HCT116 (cell line): ENCODE results near the gene FGD4. TPM values are rescaled to one million over a fixed set of nuclear protein-coding genes. Genes with fewer than 3 reads are reported as not detected.

Experiments
- ATAC-seq: fragments of 200-7000 bp; cut with Tn5 transposase; 2 replicates; pipeline ENCODE4 v1.9.1; 2020; ENCODE audit warnings: mild to moderate bottlenecking, moderate library complexity
- BruUV-seq: library from RNA; stranded (reverse); fragments of 400-500 nt; replicated peaks from 2 replicates; lab custom pipeline; 2021; lab: Mats Ljungman, UMichigan
- CTCF ChIA-PET: fragments of 300-600 bp; sonication (Branson Sonifier 250); formaldehyde crosslinking; loops from one replicate; lab custom pipeline; 2021; ENCODE audit warnings: antibody characterized with exemption; lab: Charles Lee
- POLR2A ChIA-PET: fragments of 300-600, 350-600 bp; sonication (Branson Sonifier 250); formaldehyde crosslinking; loops from one replicate; lab custom pipeline; 2021; ENCODE audit warnings: antibody characterized with exemption; lab: Charles Lee
- RAD21 ChIA-PET, 2 experiments: fragments of 300-600 bp; sonication (Branson Sonifier 250); formaldehyde crosslinking; loops; one replicate each; lab custom pipeline; 2023; ENCODE audit warnings: low total read pairs in 2 of 2; ENCODE audit not compliant: uncharacterized antibody in 2 of 2, unreplicated experiment in 2 of 2, low non-redundant PET in 1 of 2; lab: Charles Lee
- DNase-seq: peaks from one replicate; pipeline ENCODE4 v3.0.0-alpha.2; 2010; ENCODE audit warnings: low read depth, low spot score
- H2AFZ ChIP-seq: fragments of 200-600 bp; shearing (Covaris generic), sonication (generic); 2 replicates; pipeline ENCODE4 v1.6.1; 2017; ENCODE audit warnings: low read depth, mixed run types, mixed read lengths, antibody characterized with exemption, low read length; ENCODE audit not compliant: poor library complexity, severe bottlenecking
- H3K27ac ChIP-seq: 2 replicates; pipeline ENCODE4 v1.5.1; 2012; ENCODE audit warnings: low read depth, low read length
- H3K27me3 ChIP-seq: fragments of 200-600 bp; sonication (generic); 2 replicates; pipeline ENCODE4 v1.6.1; 2016; ENCODE audit warnings: mixed run types, low read length, mixed read lengths; ENCODE audit not compliant: insufficient read depth
- H3K36me3 ChIP-seq, 2 experiments: fragments of 200-500 bp in 1 of 2; fragments of 200-600 bp in 1 of 2; sonication (Bioruptor generic) in 1 of 2; sonication (generic) in 1 of 2; 2 replicates each; pipeline versions ENCODE4 v1.5.1 to v1.6.1; 2014 to 2016; ENCODE audit warnings: low read length in 2 of 2, inconsistent platforms in 1 of 2, mixed read lengths in 1 of 2, mixed run types in 1 of 2; ENCODE audit not compliant: insufficient read depth in 2 of 2, control insufficient read depth in 1 of 2
- H3K4me1 ChIP-seq, 2 experiments: fragments of 200-600 bp in 1 of 2; sonication (generic) in 1 of 2; 2 replicates each; pipeline versions ENCODE4 v1.5.1 to v1.6.1; 2012 to 2017; ENCODE audit warnings: low read length in 2 of 2, inconsistent platforms in 1 of 2, mild to moderate bottlenecking in 1 of 2, mixed read lengths in 1 of 2, mixed run types in 1 of 2, moderate library complexity in 1 of 2; ENCODE audit not compliant: insufficient read depth in 2 of 2, control insufficient read depth in 1 of 2
- H3K4me2 ChIP-seq: fragments of 200-600 bp; sonication (generic); 2 replicates; pipeline ENCODE4 v1.6.1; 2017; ENCODE audit warnings: mixed run types, low read length, mixed read lengths
- H3K4me3 ChIP-seq, 2 experiments: fragments of 200-600 bp in 1 of 2; sonication (generic) in 1 of 2; replicated peaks in 1 of 2; 2 replicates each; pipeline ENCODE4 v1.5.1; 2011 to 2016; ENCODE audit warnings: low read length in 2 of 2, control low read depth in 1 of 2, low read depth in 1 of 2, mild to moderate bottlenecking in 1 of 2, mixed read lengths in 1 of 2, mixed run types in 1 of 2
- H3K79me2 ChIP-seq: fragments of 200-600 bp; sonication (generic); 2 replicates; pipeline ENCODE4 v1.6.1; 2017; ENCODE audit warnings: mild to moderate bottlenecking, mixed run types, low read length, moderate library complexity, mixed read lengths; ENCODE audit not compliant: insufficient read depth
- H3K9ac ChIP-seq: fragments of 200-600 bp; sonication (generic); 2 replicates; pipeline ENCODE4 v1.6.1; 2016; ENCODE audit warnings: low read length, mixed read lengths
- H3K9me2 ChIP-seq: fragments of 200-600 bp; sonication (generic), shearing (Covaris generic); 2 replicates; pipeline ENCODE4 v1.6.1; 2017; ENCODE audit warnings: mixed run types, mild to moderate bottlenecking, moderate library complexity; ENCODE audit not compliant: insufficient read depth
- H3K9me3 ChIP-seq, 2 experiments: fragments of 200-500 bp in 1 of 2; fragments of 200-600 bp in 1 of 2; sonication (Bioruptor generic) in 1 of 2; sonication (generic) in 1 of 2; 2 replicates each; pipeline ENCODE4 v1.6.1; 2014 to 2017; ENCODE audit warnings: low read length in 2 of 2, mixed read lengths in 2 of 2, inconsistent platforms in 1 of 2, low read depth in 1 of 2, mild to moderate bottlenecking in 1 of 2, mixed run types in 1 of 2, moderate library complexity in 1 of 2; ENCODE audit not compliant: control insufficient read depth in 1 of 2, insufficient read depth in 1 of 2
- H4K20me1 ChIP-seq: fragments of 200-600 bp; sonication (generic), shearing (Covaris generic); 2 replicates; pipeline ENCODE4 v1.6.1; 2017; ENCODE audit warnings: mixed run types, mild to moderate bottlenecking, moderate library complexity; ENCODE audit not compliant: insufficient read depth
- CBX3 ChIP-seq: IDR thresholded peaks from 2 replicates; pipeline ENCODE4 v1.6.1; 2012; ENCODE audit warnings: low read depth
- EGR1 ChIP-seq: IDR thresholded peaks from 2 replicates; pipeline ENCODE4 v1.6.1; 2012; ENCODE audit warnings: low read depth
- ELF1 ChIP-seq: IDR thresholded peaks from 2 replicates; pipeline ENCODE4 v1.6.1; 2012; ENCODE audit warnings: low read depth, borderline replicate concordance
- EZH2 ChIP-seq: fragments of 200-600 bp; sonication (generic); IDR thresholded peaks from 2 replicates; pipeline ENCODE4 v1.6.1; 2017; ENCODE audit warnings: antibody characterized with exemption, mixed run types
- EZH2phosphoT487 ChIP-seq: fragments of 200-600 bp; IDR thresholded peaks from 2 replicates; pipeline ENCODE4 v1.6.1; 2018; ENCODE audit warnings: antibody characterized with exemption, borderline replicate concordance
- FOSL1 ChIP-seq: IDR thresholded peaks from 2 replicates; pipeline ENCODE4 v1.6.1; 2012; ENCODE audit warnings: low read depth
- JUND ChIP-seq: IDR thresholded peaks from 2 replicates; pipeline ENCODE4 v1.6.1; 2012
- POLR2A ChIP-seq: IDR thresholded peaks from 2 replicates; pipeline ENCODE4 v1.7.0; 2011; ENCODE audit warnings: borderline replicate concordance; ENCODE audit not compliant: insufficient read depth, insufficient read length; ENCODE audit errors: extremely low read depth
- POLR2AphosphoS5 ChIP-seq: IDR thresholded peaks from 2 replicates; pipeline ENCODE4 v1.6.1; 2011; ENCODE audit warnings: mild to moderate bottlenecking, low read depth, low read length, moderate library complexity
- RAD21 ChIP-seq: IDR thresholded peaks from 2 replicates; pipeline ENCODE4 v1.6.1; 2012; ENCODE audit warnings: low read depth, mild to moderate bottlenecking
- SIN3A ChIP-seq: IDR thresholded peaks from 2 replicates; pipeline ENCODE4 v1.6.1; 2012; ENCODE audit warnings: low read depth
- SP1 ChIP-seq: IDR thresholded peaks from 2 replicates; pipeline ENCODE4 v1.6.1; 2012; ENCODE audit warnings: low read depth
- SRF ChIP-seq: IDR thresholded peaks from 2 replicates; pipeline ENCODE4 v1.6.1; 2012; ENCODE audit warnings: low read depth
- TCF7L2 ChIP-seq: IDR thresholded peaks from 2 replicates; pipeline ENCODE4 v1.7.0; 2011; ENCODE audit warnings: borderline replicate concordance, inconsistent platforms; ENCODE audit not compliant: insufficient read depth, insufficient read length; ENCODE audit errors: extremely low read depth
- YY1 ChIP-seq: IDR thresholded peaks from 2 replicates; pipeline ENCODE4 v1.6.1; 2011; ENCODE audit warnings: low read length, low read depth, moderate library complexity, mild to moderate bottlenecking; ENCODE audit not compliant: insufficient replicate concordance; ENCODE audit errors: extremely low read depth
- ZFX ChIP-seq: fragments of 450-650 bp; IDR thresholded peaks from 2 replicates; pipeline ENCODE4 v1.6.1; 2017
- ZNF274 ChIP-seq: fragments of 200-500 bp; sonication (Bioruptor generic); IDR thresholded peaks from 2 replicates; pipeline ENCODE4 v1.6.1; 2014; ENCODE audit warnings: mild to moderate bottlenecking, low read depth, low read length, inconsistent platforms
- intact Hi-C: fragments of 100-400 bp; cut with micrococcal nuclease; formaldehyde crosslinking; loops from 2 replicates; pipeline ENCODE4 v1.10.0; 2022
- total RNA-seq: library from RNA; stranded (reverse); gene quantifications from one replicate; pipeline ENCODE4 v1.2.1, GENCODE V29; 2021; ENCODE audit not compliant: unreplicated experiment
- TF ChIP-seq, protein P1 (sequence below), 3 experiments: fragments of 200-600 bp in 1 of 3; sonication (generic) in 1 of 3; IDR thresholded peaks in 2 of 3; conservative IDR thresholded peaks in 1 of 3; 2 replicates each; pipeline ENCODE4 v1.5.1; 2012 to 2017; ENCODE audit warnings: low read depth in 2 of 3, low read length in 2 of 3, antibody characterized with exemption in 1 of 3, borderline replicate concordance in 1 of 3, control low read depth in 1 of 3, mild to moderate bottlenecking in 1 of 3, mixed read lengths in 1 of 3, mixed run types in 1 of 3, moderate library complexity in 1 of 3; ENCODE audit not compliant: insufficient read depth in 1 of 3
- TF ChIP-seq, protein P2 (sequence below): IDR thresholded peaks from 2 replicates; pipeline ENCODE4 v1.6.1; 2012
- TF ChIP-seq, protein P3 (sequence below): IDR thresholded peaks from 2 replicates; pipeline ENCODE4 v1.6.1; 2011; ENCODE audit warnings: mild to moderate bottlenecking, low read length, moderate library complexity; ENCODE audit not compliant: insufficient replicate concordance; ENCODE audit errors: extremely low read depth

Gene FGD4
- total RNA-seq, 1 experiment from 2014 or later = 7.7 TPM

DNA sequence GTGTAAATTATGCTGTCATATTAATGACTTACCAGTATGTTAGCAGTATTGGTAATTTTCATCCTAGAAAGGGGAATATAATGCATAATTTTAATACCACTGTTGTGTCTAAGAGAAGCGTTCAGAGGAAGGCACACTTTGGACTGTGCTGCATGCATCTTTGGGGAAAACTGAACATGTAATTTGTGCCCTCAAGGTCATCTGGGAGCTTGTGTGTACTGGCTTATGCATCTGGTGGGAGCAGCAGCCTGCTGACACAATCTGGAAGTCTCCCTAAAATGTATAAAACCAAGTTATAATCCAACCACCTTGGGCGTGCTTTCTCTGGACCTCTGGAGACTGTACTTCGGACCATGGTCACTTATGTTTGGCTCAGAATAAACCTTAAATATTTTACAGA is 14.1 kb downstream of the FGD4 start:
- ATAC-seq = no peak
- TF ChIP-seq FOSL1 = no peak
- no peak for TF ChIP-seq SIN3A
- no peak for TF ChIP-seq EGR1
- no peak for TF ChIP-seq SP1
- TF ChIP-seq CBX3 = no peak
- no peak for TF ChIP-seq POLR2AphosphoS5
- TF ChIP-seq RAD21 = no peak
- TF ChIP-seq, protein P1, sequence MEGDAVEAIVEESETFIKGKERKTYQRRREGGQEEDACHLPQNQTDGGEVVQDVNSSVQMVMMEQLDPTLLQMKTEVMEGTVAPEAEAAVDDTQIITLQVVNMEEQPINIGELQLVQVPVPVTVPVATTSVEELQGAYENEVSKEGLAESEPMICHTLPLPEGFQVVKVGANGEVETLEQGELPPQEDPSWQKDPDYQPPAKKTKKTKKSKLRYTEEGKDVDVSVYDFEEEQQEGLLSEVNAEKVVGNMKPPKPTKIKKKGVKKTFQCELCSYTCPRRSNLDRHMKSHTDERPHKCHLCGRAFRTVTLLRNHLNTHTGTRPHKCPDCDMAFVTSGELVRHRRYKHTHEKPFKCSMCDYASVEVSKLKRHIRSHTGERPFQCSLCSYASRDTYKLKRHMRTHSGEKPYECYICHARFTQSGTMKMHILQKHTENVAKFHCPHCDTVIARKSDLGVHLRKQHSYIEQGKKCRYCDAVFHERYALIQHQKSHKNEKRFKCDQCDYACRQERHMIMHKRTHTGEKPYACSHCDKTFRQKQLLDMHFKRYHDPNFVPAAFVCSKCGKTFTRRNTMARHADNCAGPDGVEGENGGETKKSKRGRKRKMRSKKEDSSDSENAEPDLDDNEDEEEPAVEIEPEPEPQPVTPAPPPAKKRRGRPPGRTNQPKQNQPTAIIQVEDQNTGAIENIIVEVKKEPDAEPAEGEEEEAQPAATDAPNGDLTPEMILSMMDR (IDR thresholded peaks at IDR 0.05 in 2 of 3, conservative IDR thresholded peaks at IDR 0.05 in 1 of 3; ENCODE audit: borderline replicate concordance in 1 of 3, insufficient read depth in 1 of 3, low read depth in 2 of 3, low read length in 2 of 3) = no peak
- no peak for TF ChIP-seq JUND
- TF ChIP-seq, protein P2, sequence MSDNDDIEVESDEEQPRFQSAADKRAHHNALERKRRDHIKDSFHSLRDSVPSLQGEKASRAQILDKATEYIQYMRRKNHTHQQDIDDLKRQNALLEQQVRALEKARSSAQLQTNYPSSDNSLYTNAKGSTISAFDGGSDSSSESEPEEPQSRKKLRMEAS = no peak
- no peak for TF ChIP-seq ELF1
- no peak for TF ChIP-seq EZH2phosphoT487
- TF ChIP-seq YY1 = no peak
- TF ChIP-seq, protein P3, sequence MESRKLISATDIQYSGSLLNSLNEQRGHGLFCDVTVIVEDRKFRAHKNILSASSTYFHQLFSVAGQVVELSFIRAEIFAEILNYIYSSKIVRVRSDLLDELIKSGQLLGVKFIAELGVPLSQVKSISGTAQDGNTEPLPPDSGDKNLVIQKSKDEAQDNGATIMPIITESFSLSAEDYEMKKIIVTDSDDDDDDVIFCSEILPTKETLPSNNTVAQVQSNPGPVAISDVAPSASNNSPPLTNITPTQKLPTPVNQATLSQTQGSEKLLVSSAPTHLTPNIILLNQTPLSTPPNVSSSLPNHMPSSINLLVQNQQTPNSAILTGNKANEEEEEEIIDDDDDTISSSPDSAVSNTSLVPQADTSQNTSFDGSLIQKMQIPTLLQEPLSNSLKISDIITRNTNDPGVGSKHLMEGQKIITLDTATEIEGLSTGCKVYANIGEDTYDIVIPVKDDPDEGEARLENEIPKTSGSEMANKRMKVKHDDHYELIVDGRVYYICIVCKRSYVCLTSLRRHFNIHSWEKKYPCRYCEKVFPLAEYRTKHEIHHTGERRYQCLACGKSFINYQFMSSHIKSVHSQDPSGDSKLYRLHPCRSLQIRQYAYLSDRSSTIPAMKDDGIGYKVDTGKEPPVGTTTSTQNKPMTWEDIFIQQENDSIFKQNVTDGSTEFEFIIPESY = no peak
- no peak for TF ChIP-seq TCF7L2
- no peak for TF ChIP-seq POLR2A
- no peak for TF ChIP-seq SRF
- no peak for TF ChIP-seq ZNF274
- no peak for TF ChIP-seq EZH2
- TF ChIP-seq ZFX = no peak
- no peaks in the 10 kb centered on the region for H3K27me3 ChIP-seq
- no peak overlapping the region for H3K27ac ChIP-seq
- peaks cover 11% of the 10 kb centered on the region for H3K79me2 ChIP-seq
- H4K20me1 ChIP-seq = no peaks in the 10 kb centered on the region
- ChIA-PET RAD21 (no interaction called here), POLR2A (no interaction called here), CTCF (no interaction called here)
- no peak for DNase-seq
- no peaks in the 10 kb centered on the region for H3K9me3 ChIP-seq
- intact Hi-C loops = no loop called here
- H2AFZ ChIP-seq = no peak overlapping the region
- H3K9ac ChIP-seq = no peak overlapping the region
- H3K36me3 ChIP-seq = no peaks in the 10 kb centered on the region
- no peaks in the 10 kb centered on the region for H3K9me2 ChIP-seq
- H3K4me1 ChIP-seq = no peaks in the 10 kb centered on the region
- no peak overlapping the region for H3K4me3 ChIP-seq
- no peak overlapping the region for H3K4me2 ChIP-seq
- no TSS peak for BruUV-seq
